Thymus (tissue), 11 donors: Measurements from ENCODE around the gene KCNK4. TPM values are rescaled to one million over a fixed set of nuclear protein-coding genes. Genes with fewer than 3 reads are reported as not detected.

Source experiments
- DNase-seq, 9 donors: peaks; one replicate each; pipeline ENCODE4 v3.0.0-alpha.2; 2013; ENCODE audit warnings: low spot score in 9 of 9, low read depth in 6 of 9, missing footprints in 1 of 9
- H3K27ac ChIP-seq, 2 donors: one replicate each; pipeline ENCODE4 v1.5.1; 2013; ENCODE audit warnings: control low read depth in 1 of 2, low read depth in 1 of 2, low read length in 1 of 2, mild to moderate bottlenecking in 1 of 2, moderate library complexity in 1 of 2
- H3K27me3 ChIP-seq, 2 donors: one replicate each; pipeline ENCODE4 v1.5.1; 2013; ENCODE audit warnings: low read length in 1 of 2; ENCODE audit not compliant: control insufficient read depth in 2 of 2, insufficient read depth in 1 of 2
- H3K36me3 ChIP-seq, 2 donors: one replicate each; pipeline ENCODE4 v1.5.1; 2013; ENCODE audit warnings: low read length in 1 of 2, mild to moderate bottlenecking in 1 of 2, moderate library complexity in 1 of 2; ENCODE audit not compliant: control insufficient read depth in 2 of 2, insufficient read depth in 2 of 2
- H3K4me1 ChIP-seq, 2 donors: one replicate each; pipeline ENCODE4 v1.5.1; 2013; ENCODE audit warnings: low read length in 2 of 2; ENCODE audit not compliant: control insufficient read depth in 2 of 2, insufficient read depth in 2 of 2
- H3K4me3 ChIP-seq, 2 donors: one replicate each; pipeline ENCODE4 v1.5.1; 2013; ENCODE audit warnings: low read length in 2 of 2, control low read depth in 1 of 2, mild to moderate bottlenecking in 1 of 2
- H3K9me3 ChIP-seq, 2 donors: one replicate each; pipeline ENCODE4 v1.5.1; 2013; ENCODE audit warnings: low read length in 1 of 2, mild to moderate bottlenecking in 1 of 2; ENCODE audit not compliant: control insufficient read depth in 2 of 2, insufficient read depth in 1 of 2
- WGBS: extraction: QIAGEN DNeasy Blood & Tissue Kit; methylation state at CpG from one replicate; pipeline ENCODE4 v1.1.7; 2013; 5-methylcytosine and 5-hydroxymethylcytosine counted together
- polyA plus RNA-seq: library from polyadenylated mRNA; stranded (reverse); fragments of 200-250 nt; gene quantifications from one replicate; pipeline ENCODE4 v1.2.3, GENCODE V29; 2013
- total RNA-seq: library from RNA; stranded (reverse); fragments of 120-200 nt; gene quantifications from one replicate; pipeline ENCODE4 v1.2.4, GENCODE V29; 2013
- donor health status: healthy.

Gene KCNK4
- total and polyA plus RNA-seq, 2 donors = not detected

- 96% methylated on average over 35 of the region's 35 CpGs for WGBS
- H3K4me1 ChIP-seq = peaks cover 9 to 21% of the 10 kb centered on the region in 2 donors
- DNase-seq = no peak
- H3K4me3 ChIP-seq = no peak overlapping the region
- no peaks in the 10 kb centered on the region for H3K27me3 ChIP-seq
- H3K27ac ChIP-seq = no peak overlapping the region
- peaks cover 16 to 23% of the 10 kb centered on the region in 2 donors for H3K36me3 ChIP-seq
- peaks cover 0 to 5% of the 10 kb centered on the region in 2 donors for H3K9me3 ChIP-seq
Observed at GRCh38 chr11:64265176-64266160, 25.6 kb upstream of the KCNK4 start.

- WGBS = 97% methylated on average over 15 of the region's 15 CpGs
- Histone ChIP-seq H3K9me3 (peaks cover 0 to 5% of the 10 kb centered on the region in 2 donors), H3K4me1 (peaks cover 9 to 24% of the 10 kb centered on the region in 2 donors), H3K4me3 (no peak overlapping the region), H3K36me3 (peaks cover 16 to 20% of the 10 kb centered on the region in 2 donors), H3K27ac (no peak overlapping the region), H3K27me3 (no peaks in the 10 kb centered on the region)
- no peak for DNase-seq
Observed at GRCh38 chr11:64266339-64266738, 24.8 kb upstream of the KCNK4 start.

- Histone ChIP-seq H3K4me3 (no peak overlapping the region), H3K4me1 (peaks cover 9 to 32% of the 10 kb centered on the region in 2 donors), H3K36me3 (peaks cover 13 to 17% of the 10 kb centered on the region in 2 donors), H3K9me3 (peaks cover 0 to 5% of the 10 kb centered on the region in 2 donors), H3K27me3 (no peaks in the 10 kb centered on the region), H3K27ac (no peak overlapping the region)
- WGBS = 92% methylated on average over 27 of the region's 27 CpGs
- no peak for DNase-seq
Observed at GRCh38 chr11:64267207-64267945, 23.7 kb upstream of the KCNK4 start.

GRCh38 chr11:64268025-64268892 is 22.8 kb upstream of the KCNK4 start:
- 70% methylated on average over 23 of the region's 23 CpGs for WGBS
- H3K9me3 ChIP-seq = peaks cover 0 to 5% of the 10 kb centered on the region in 2 donors
- no peak for DNase-seq

GRCh38 chr11:64268893-64269539 is 22.1 kb upstream of the KCNK4 start:
- Histone ChIP-seq H3K9me3 (peaks cover 0 to 5% of the 10 kb centered on the region in 2 donors), H3K27ac (peak overlapping the region; percentile 95 to 98), H3K27me3 (no peaks in the 10 kb centered on the region), H3K4me1 (peaks cover 9 to 32% of the 10 kb centered on the region in 2 donors), H3K36me3 (peaks cover 5 to 9% of the 10 kb centered on the region in 2 donors), H3K4me3 (peak overlapping the region; percentile 78 to 83)
- WGBS = 5% methylated on average over 34 of the region's 34 CpGs
- DNase-seq = peak in 2 of 9 donors; percentile 35 to 43

More at GRCh38 chr11:64268025-64268892, 22.8 kb upstream of the KCNK4 start:
- H3K27ac ChIP-seq = peak overlapping the region; percentile 95 to 98
- H3K27me3 ChIP-seq = no peaks in the 10 kb centered on the region
- H3K4me1 ChIP-seq = peaks cover 9 to 32% of the 10 kb centered on the region in 2 donors
- H3K36me3 ChIP-seq = peaks cover 5 to 9% of the 10 kb centered on the region in 2 donors
- H3K4me3 ChIP-seq = peak overlapping the region; percentile 78 to 83

GRCh38 chr11:64269540-64270220 is 21.4 kb upstream of the KCNK4 start:
- Histone ChIP-seq H3K9me3 (peaks cover 0 to 5% of the 10 kb centered on the region in 2 donors), H3K27ac (peak overlapping the region; percentile 95 to 98), H3K4me3 (peak overlapping the region; percentile 78 to 83), H3K27me3 (no peaks in the 10 kb centered on the region), H3K4me1 (peaks cover 9 to 32% of the 10 kb centered on the region in 2 donors), H3K36me3 (peaks cover 5 to 9% of the 10 kb centered on the region in 2 donors)
- WGBS = under 1% methylated on average over 58 of the region's 58 CpGs
- DNase-seq = peak; percentile 97 to 99 (median 98)

- no peak for DNase-seq
- Histone ChIP-seq H3K36me3 (peaks cover 22 to 28% of the 10 kb centered on the region in 2 donors), H3K27me3 (no peaks in the 10 kb centered on the region), H3K27ac (no peak overlapping the region), H3K9me3 (peaks cover 0 to 3% of the 10 kb centered on the region in 2 donors), H3K4me1 (peaks cover 0 to 14% of the 10 kb centered on the region in 2 donors), H3K4me3 (no peak overlapping the region)
- WGBS = 98% methylated on average over 15 of the region's 15 CpGs
Observed at GRCh38 chr11:64275031-64275800, 15.9 kb upstream of the KCNK4 start.
